Panc1 (cell line): ENCODE data around the gene NLRP1. TPM values are rescaled to one million over a fixed set of nuclear protein-coding genes. Genes with fewer than 3 reads are reported as not detected.

Source experiments
- ATAC-seq: fragments of 200-7000 bp; cut with Tn5 transposase; 2 replicates; pipeline ENCODE4 v1.9.1; 2020; ENCODE audit warnings: mild to moderate bottlenecking, moderate library complexity
- BruUV-seq: library from RNA; stranded (reverse); fragments of 400-500 nt; replicated peaks from 2 replicates; lab custom pipeline; 2021; lab: Mats Ljungman, UMichigan
- CTCF ChIA-PET: fragments of 300-600 bp; sonication (Branson Sonifier 250); formaldehyde crosslinking; loops from one replicate; lab custom pipeline; 2022; ENCODE audit warnings: antibody characterized with exemption; lab: Charles Lee
- POLR2A ChIA-PET: fragments of 300-600 bp; sonication (Branson Sonifier 250); formaldehyde crosslinking; loops from one replicate; lab custom pipeline; 2022; ENCODE audit warnings: antibody characterized with exemption; lab: Charles Lee
- DNase-seq: peaks from one replicate; pipeline ENCODE4 v3.0.0-alpha.2; 2010; ENCODE audit warnings: low read depth, low spot score
- H3K27ac ChIP-seq: 2 replicates; pipeline ENCODE4 v1.5.1; 2011; ENCODE audit warnings: mild to moderate bottlenecking, low read length, inconsistent platforms
- H3K27me3 ChIP-seq: fragments of 200-500 bp; sonication (Bioruptor generic); 2 replicates; pipeline ENCODE4 v1.6.0; 2014; ENCODE audit warnings: low read length, inconsistent platforms; ENCODE audit not compliant: control insufficient read depth, insufficient read depth
- H3K36me3 ChIP-seq: fragments of 200-500 bp; sonication (Bioruptor generic); 2 replicates; pipeline ENCODE4 v1.5.1; 2014; ENCODE audit warnings: inconsistent platforms, mild to moderate bottlenecking, low read length, moderate library complexity; ENCODE audit not compliant: control insufficient read depth, insufficient read depth
- H3K4me1 ChIP-seq: 2 replicates; pipeline ENCODE4 v1.5.1; 2011; ENCODE audit warnings: inconsistent platforms, mild to moderate bottlenecking, low read length, moderate library complexity; ENCODE audit not compliant: control insufficient read depth, insufficient read depth
- H3K4me3 ChIP-seq, 2 experiments: 2 replicates each; pipeline ENCODE4 v1.5.1; 2011 to 2012; ENCODE audit warnings: low read depth in 2 of 2, low read length in 2 of 2, mild to moderate bottlenecking in 2 of 2, inconsistent platforms in 1 of 2, moderate library complexity in 1 of 2
- H3K9me3 ChIP-seq: fragments of 200-500 bp; sonication (Bioruptor generic); 2 replicates; pipeline ENCODE4 v1.5.1; 2014; ENCODE audit warnings: low read depth, mild to moderate bottlenecking, inconsistent platforms, low read length, moderate library complexity; ENCODE audit not compliant: control insufficient read depth, insufficient read depth
- CTCF ChIP-seq: fragments of 450-650 bp; IDR thresholded peaks from 2 replicates; pipeline ENCODE4 v1.5.1; 2017; ENCODE audit warnings: mild to moderate bottlenecking
- POLR2AphosphoS5 ChIP-seq: IDR thresholded peaks from 2 replicates; pipeline ENCODE4 v1.6.1; 2012; ENCODE audit warnings: mild to moderate bottlenecking, low read depth, low read length, moderate library complexity
- REST ChIP-seq, 2 experiments: IDR thresholded peaks; 2 replicates each; pipeline ENCODE4 v1.6.1; 2011 to 2012; ENCODE audit warnings: low read depth in 2 of 2, control low read depth in 1 of 2, low read length in 1 of 2, mild to moderate bottlenecking in 1 of 2, moderate library complexity in 1 of 2; ENCODE audit not compliant: insufficient read depth in 1 of 2
- SIN3A ChIP-seq: IDR thresholded peaks from 2 replicates; pipeline ENCODE4 v1.6.1; 2012; ENCODE audit warnings: low read depth, mild to moderate bottlenecking, low read length, moderate library complexity, borderline replicate concordance; ENCODE audit not compliant: insufficient read depth
- TCF7L2 ChIP-seq: IDR thresholded peaks from 2 replicates; pipeline ENCODE4 v1.6.1; 2011; ENCODE audit warnings: mild to moderate bottlenecking, low read depth, low read length, inconsistent platforms
- in situ Hi-C: cut with HindIII; loops from 2 replicates; pipeline ENCODE4 v1.10.0; 2016; ENCODE audit warnings: low sequenced_read_pairs, low pct_unique_long_range_greater_than_20kb
- intact Hi-C: fragments of 100-400 bp; cut with micrococcal nuclease; formaldehyde crosslinking; loops from one replicate; pipeline ENCODE4 v1.10.0; 2022; ENCODE audit not compliant: unreplicated experiment
- total RNA-seq: library from RNA; stranded (reverse); gene quantifications from one replicate; pipeline ENCODE4 v1.2.1, GENCODE V29; 2021; ENCODE audit not compliant: unreplicated experiment

NLRP1 gene
- total RNA-seq, 1 experiment from 2014 or later: 0.57 TPM

GRCh38 chr17:5480962-5481361 lies 103.3 kb downstream of the NLRP1 start:
- no TSS peak for BruUV-seq
- H3K27ac ChIP-seq: no peak overlapping the region
- DNase-seq (no peak), ATAC-seq (no peak)
- H3K27me3 ChIP-seq: no peaks in the 10 kb centered on the region
- peaks cover 40% of the 10 kb centered on the region for H3K36me3 ChIP-seq
- no peak overlapping the region for H3K4me3 ChIP-seq
- intact Hi-C loops (no loop called here), in situ Hi-C loops (no loop called here)
- H3K4me1 ChIP-seq: peaks cover 6% of the 10 kb centered on the region
- H3K9me3 ChIP-seq: no peaks in the 10 kb centered on the region
- ChIA-PET CTCF (no interaction called here), POLR2A (no interaction called here)
- TF ChIP-seq POLR2AphosphoS5 (no peak), TCF7L2 (no peak), CTCF (no peak)

- no peaks in the 10 kb centered on the region for H3K27me3 ChIP-seq
- H3K4me1 ChIP-seq: no peaks in the 10 kb centered on the region
- H3K9me3 ChIP-seq: no peaks in the 10 kb centered on the region
- ATAC-seq: no peak
- no TSS peak for BruUV-seq
- POLR2A ChIA-PET: no interaction called here
- no peak overlapping the region for H3K27ac ChIP-seq
- intact Hi-C loops (no loop called here), in situ Hi-C loops (no loop called here)
- TF ChIP-seq CTCF (no peak), TCF7L2 (no peak), REST (IDR thresholded peaks at IDR 0.05; ENCODE audit: insufficient read depth in 1 of 2, low read depth in 2 of 2, low read length in 1 of 2) (no peak), POLR2AphosphoS5 (no peak), SIN3A (no peak)
- DNase-seq: no peak
- CTCF ChIA-PET: no interaction called here
- peaks cover 43% of the 10 kb centered on the region for H3K36me3 ChIP-seq
- H3K4me3 ChIP-seq: no peak overlapping the region
These were observed 105.3 kb downstream of the NLRP1 start for GRCh38 chr17:5478992-5479391.

GRCh38 chr17:5473906-5474305 lies 110.4 kb downstream of the NLRP1 start:
- CTCF ChIA-PET: no interaction called here
- POLR2A ChIA-PET: no interaction called here
- no peak for ATAC-seq
- in situ Hi-C loops: no loop called here
- no peak for DNase-seq
- no peaks in the 10 kb centered on the region for H3K27me3 ChIP-seq
- H3K4me1 ChIP-seq: peaks cover 4% of the 10 kb centered on the region
- H3K27ac ChIP-seq: no peak overlapping the region
- H3K4me3 ChIP-seq: no peak overlapping the region
- H3K36me3 ChIP-seq: peaks cover 29% of the 10 kb centered on the region
- H3K9me3 ChIP-seq: no peaks in the 10 kb centered on the region
- intact Hi-C loops: no loop called here
- TF ChIP-seq TCF7L2 (no peak), CTCF (no peak), SIN3A (no peak), POLR2AphosphoS5 (no peak), REST (IDR thresholded peaks at IDR 0.05; ENCODE audit: insufficient read depth in 1 of 2, low read depth in 2 of 2, low read length in 1 of 2) (no peak)
- no TSS peak for BruUV-seq
